ENCODE data around the gene UBA6.
"Not testable (repeated sequence)": the region's sequence is repeated elsewhere in the genome, so short reads cannot be mapped to it uniquely, and the experiment has no call there.

Gene UBA6

DNA sequence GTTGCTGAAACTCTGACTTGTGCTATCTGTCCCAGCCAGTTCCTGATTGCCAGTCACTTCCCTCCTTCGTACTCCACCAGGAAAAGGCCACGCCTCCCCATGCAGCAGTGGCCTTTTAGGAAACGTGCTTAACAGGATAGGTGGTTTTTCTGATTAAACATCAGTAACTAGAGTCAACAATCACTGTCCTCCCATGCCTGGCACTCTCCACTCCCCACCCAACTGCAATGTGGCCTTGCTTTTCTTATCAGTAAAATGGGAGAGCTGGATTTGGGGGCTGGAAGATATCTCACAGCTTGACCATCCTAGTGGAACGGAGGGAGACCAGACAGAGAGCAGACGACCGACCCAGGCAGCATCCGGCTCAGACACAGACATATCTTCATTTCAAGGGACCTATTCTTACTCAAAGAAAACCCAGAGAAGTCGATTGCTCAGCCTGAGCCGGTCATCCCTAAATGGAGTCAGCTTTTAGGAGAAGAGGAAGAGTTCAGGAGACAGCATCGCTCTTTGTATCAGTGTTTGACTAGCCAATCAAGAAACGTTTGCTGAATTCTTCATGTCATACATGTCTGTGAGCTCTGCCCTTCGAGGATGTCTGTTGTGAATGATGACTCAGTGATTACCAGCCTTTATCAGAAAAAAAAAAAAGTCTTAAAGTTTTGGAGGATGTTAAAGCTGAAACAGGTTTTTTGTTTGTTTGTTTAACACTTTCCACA lies 12.7 kb upstream of the UBA6 start:
- no peak for DNase-seq

DNA sequence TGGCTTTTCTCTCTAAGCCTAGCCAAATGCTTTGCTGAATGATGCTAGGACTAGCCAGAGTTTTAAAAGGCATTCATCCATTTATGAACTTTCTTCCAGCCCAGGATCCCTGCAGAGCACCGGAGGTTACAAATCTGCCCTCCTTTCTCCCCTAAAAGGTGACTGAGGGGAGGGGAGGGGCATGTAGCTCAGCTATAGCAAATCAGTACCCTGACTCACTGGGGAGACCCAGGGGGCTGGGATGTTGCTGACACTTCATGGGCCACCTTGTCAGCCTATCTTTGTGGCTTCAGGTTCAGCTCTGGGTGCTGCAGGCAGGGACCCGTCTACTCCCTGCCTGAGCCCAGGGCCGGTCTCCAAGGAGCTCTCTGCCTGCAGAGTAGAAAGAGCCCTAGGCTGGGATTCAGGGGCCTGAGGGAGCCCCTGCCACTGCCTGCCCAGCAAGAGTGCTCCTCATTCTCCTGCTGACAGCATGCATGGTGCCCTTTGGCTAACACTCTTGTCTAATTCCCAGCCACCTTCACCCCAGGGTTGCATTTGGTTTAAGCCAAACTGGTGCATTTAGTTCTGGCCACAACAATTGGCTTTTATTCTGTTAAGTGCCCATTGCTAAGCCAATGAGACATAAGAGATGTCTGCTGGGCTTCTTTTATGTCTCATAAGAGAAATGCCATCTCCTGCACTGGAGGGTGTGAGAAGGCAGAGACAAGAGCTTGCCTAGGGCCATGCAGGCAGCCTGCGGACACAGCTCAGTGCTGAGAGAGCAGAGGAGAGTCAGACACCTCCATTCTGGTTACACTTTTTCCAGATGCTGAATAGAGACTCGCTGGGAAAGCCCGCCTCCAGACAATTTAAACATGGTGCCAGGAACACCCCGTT lies 11.9 kb upstream of the UBA6 start:
- no peak for DNase-seq

DNA sequence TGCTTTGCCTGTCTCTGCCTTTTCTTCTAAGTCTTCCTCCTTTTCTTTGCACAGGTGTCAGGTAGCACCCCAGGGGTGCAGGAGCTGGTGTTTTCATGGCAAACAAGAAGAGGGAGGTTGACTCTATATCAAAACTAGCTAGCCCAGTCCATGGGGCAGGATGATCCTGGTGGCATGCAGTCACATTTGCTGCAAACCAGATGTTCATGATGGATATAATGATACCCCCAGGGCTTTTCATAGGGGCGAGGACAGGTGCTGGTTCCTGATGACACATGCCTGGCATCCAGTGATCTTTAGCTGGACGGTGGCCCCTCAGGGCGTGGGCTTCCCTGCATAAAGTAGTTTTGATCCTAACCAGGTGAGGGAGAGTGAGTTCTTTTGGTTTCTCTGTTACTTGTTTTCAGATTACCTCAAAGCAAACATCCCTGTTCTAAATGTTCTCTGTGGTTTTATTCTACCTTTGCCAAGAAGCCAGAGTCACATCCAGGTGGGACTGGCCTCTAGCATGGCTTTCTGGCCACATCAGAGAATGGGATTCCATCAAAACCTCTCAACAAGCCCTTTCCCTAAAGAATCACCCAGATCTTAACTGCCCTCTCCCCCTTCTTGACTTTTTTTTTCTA lies 11.2 kb upstream of the UBA6 start:
- DNase-seq = no peak

DNA sequence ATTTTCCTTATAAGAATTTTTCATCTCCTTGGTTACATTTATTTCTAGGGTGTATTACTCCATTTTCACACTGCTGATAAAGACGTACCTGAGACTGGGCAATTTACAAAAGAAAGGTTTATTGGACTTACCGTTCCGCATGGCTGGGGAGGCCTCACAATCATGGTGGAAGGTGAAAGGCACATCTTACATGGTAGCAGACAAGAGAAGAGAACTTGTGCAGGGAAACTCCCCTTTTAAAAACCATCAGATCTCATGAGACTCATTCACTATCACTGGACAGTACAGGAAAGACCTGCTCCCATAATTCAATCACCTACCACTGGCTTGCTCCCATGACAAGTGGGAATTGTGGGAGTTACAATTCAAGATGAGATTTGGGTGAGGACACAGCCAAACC lies 5.7 kb upstream of the UBA6 start:
- DNase-seq = not testable (repeated sequence)

GRCh38 chr4:67704843-67705242 lies 3.9 kb upstream of the UBA6 start:
- no peak for DNase-seq

DNA sequence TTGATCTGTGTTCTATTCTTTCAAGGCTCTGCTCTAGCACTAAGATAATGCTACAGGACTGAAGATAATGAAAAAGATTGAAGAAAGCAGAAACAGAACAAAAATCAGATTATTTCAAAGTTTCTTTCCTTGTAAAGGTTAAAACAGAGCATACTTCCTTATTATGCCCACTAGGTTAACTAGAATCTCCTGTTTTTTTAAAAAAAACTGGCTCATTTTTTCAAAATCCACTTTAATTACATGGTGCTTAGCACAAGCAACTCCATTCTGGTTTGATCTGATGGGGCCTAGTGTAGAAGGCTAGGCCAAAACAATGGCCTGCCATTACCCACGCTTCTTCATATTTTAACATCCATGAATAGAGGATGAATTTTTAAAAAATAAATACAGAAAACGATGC lies 1.2 kb upstream of the UBA6 start:
- DNase-seq = no peak

DNA sequence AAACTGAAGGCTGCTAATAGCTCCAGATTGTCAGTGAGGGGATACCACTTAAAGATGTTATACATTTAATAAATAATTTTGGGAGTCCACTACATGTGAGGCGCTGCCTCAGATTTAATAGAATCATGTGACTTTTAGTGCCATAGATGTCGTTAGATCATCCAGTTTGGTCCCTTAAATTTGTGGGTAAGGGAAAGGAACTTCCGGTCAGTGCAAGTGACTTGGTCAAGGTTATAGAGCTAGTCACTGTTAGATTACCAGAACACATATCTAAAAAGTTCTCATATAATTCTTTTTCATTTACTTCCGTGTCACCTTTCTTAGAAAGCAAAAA lies 529 bp upstream of the UBA6 start:
- no peak for DNase-seq

- DNase-seq = no peak
Measured at GRCh38 chr4:67700116-67700737, 728 bp downstream of the UBA6 start.

- DNase-seq = no peak
Measured at GRCh38 chr4:67699603-67700002, 1.4 kb downstream of the UBA6 start.

GRCh38 chr4:67697860-67698687 lies 2.9 kb downstream of the UBA6 start:
- no peak for DNase-seq

DNA sequence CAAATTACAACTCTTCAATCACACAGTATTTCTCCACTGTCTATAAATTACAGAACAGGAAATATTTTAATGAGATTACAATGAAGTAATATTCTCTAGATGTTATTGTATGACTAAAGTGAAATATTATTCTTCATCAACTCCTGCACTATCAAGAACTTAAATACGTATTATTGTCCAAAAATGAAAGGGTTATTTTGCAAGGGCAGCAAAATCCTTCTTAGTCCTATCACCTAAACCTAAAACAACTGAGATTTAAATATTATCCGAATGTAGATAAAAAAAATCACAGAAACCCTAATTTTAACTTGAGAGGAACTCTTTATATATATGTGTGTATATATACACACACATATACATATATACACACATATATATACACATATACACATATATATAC lies 4.9 kb downstream of the UBA6 start:
- no peak for DNase-seq

- no peak for DNase-seq
Measured at GRCh38 chr4:67694662-67695061, 6.3 kb downstream of the UBA6 start.

GRCh38 chr4:67691328-67691727 lies 9.6 kb downstream of the UBA6 start:
- no peak for DNase-seq

- DNase-seq = no peak
Measured at GRCh38 chr4:67687636-67688035, 13.3 kb downstream of the UBA6 start.

- no peak for DNase-seq
Measured at GRCh38 chr4:67685532-67685859, 15.5 kb downstream of the UBA6 start.

- no peak for DNase-seq
Measured at GRCh38 chr4:67684839-67685531, 16.0 kb downstream of the UBA6 start.

DNA sequence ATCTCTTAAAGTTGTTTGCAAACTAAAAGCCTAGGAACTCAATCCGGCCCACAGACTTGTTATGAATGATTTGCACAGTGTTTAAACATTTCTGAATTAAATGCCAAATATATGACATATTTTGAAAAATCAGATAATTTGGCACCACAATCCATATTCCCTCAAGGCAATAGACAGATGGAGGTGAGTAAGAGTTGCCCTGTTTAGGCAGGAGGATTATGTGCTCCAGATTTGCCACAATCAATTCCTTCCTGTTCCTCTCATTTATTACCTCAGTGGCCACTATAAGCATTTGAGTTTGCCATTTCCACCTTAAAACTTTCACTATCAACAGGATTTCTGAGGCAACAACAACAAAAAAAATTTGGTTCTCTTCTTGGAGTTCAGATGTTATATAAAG lies 18.7 kb downstream of the UBA6 start:
- DNase-seq = no peak

GRCh38 chr4:67680581-67681222 lies 20.3 kb downstream of the UBA6 start:
- DNase-seq = no peak

DNA sequence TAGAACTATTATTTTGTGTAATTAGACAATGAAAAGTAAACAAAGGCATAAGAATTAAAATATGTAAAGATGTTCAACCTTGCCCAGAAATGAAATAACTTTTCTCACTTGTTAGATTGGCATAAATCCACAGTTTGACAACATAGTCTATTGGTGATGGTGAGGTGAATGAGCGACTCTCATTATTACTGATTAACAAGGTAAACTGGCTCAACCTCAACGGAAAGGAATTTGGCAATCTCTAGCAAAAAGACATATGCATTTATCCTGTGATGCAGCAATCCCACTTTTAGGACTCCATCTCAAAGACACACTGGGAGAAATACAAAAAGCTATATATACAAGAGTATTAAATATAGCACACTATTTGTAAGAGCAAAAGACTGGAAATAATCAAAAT lies 22.3 kb downstream of the UBA6 start:
- no peak for DNase-seq

GRCh38 chr4:67674098-67674497 lies 26.9 kb downstream of the UBA6 start:
- no peak for DNase-seq

DNA sequence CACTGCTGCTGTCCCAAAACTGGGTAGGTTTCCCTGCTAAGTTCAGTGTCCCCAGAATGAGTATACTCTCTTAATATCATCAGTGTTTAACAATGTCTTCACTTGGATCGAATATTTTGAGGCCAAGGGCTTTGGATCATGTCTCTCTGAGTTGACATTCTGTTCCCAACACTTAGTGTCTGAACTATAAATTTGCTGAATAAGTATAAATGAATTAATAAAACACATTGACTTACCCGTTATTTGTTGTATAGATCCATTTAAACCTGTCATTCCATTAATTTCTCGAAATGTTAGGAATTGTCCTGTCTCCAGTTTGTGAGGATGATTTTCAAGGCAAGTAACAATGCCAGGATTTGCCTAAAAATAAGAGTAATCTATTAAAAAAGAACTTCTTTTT lies 32.6 kb downstream of the UBA6 start:
- DNase-seq = no peak

- DNase-seq = no peak
Measured at GRCh38 chr4:67660418-67660817, 40.5 kb downstream of the UBA6 start.

All from GDM1 (cell line).